ENCODE data around the gene FETUB. TPM values are rescaled to one million over a fixed set of nuclear protein-coding genes. Genes with fewer than 3 reads are reported as not detected.
A peak's percentile ranks its signal among the peaks of the same experiment; 100 is the strongest.

Gene FETUB
- total and polyA plus RNA-seq, 12 donors: not detected

DNA sequence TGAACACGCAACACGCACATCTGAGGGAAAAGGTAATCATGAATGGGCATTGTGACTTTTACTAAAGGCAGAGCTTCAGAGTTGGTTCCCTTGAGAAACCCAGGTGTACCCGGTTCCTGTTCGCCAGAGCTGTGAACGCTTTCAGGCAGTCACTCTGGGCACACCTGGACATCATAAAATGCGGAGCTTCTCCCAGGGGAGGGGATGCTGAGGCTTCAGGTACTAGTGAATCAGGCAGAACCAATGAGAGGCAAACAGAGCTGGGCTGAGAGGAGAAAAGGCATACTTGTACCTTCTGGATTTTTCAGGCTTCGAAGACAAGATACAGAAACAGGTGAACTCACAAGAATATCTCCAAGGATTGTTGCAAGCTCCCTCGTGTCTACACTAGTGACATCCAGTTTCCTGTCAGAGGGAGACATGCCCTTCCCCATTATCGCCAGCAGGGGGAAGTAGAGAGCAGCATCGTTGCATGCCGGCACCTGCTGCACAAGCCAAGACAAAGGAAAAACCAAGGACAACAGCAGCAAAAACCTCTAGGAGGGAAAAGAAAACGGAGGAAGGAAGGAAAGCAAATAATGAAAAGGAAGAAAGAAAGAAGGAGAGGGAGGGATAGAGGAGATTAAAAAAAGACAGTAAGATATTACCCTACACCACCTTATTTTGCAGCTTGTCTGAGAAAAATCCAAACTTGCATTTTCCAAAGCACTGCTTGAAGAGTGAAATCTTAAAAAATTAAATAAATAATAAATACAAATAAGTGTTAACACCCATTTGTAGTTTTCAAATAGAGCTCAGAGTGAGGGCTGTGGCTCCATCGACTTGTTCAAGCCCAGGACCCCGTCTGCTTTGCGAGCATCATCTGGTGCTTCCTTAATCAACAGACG, 25.4 kb upstream of the FETUB start:
- WGBS, 4 donors: 26 to 31% (median 30%) methylated on average over 16 of the region's 16 CpGs
- TF ChIP-seq, protein P1, sequence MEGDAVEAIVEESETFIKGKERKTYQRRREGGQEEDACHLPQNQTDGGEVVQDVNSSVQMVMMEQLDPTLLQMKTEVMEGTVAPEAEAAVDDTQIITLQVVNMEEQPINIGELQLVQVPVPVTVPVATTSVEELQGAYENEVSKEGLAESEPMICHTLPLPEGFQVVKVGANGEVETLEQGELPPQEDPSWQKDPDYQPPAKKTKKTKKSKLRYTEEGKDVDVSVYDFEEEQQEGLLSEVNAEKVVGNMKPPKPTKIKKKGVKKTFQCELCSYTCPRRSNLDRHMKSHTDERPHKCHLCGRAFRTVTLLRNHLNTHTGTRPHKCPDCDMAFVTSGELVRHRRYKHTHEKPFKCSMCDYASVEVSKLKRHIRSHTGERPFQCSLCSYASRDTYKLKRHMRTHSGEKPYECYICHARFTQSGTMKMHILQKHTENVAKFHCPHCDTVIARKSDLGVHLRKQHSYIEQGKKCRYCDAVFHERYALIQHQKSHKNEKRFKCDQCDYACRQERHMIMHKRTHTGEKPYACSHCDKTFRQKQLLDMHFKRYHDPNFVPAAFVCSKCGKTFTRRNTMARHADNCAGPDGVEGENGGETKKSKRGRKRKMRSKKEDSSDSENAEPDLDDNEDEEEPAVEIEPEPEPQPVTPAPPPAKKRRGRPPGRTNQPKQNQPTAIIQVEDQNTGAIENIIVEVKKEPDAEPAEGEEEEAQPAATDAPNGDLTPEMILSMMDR (IDR thresholded peaks at IDR 0.05): peak; percentile 90 to 98 (median 92)
- no peak for TF ChIP-seq POLR2A (IDR thresholded peaks at IDR 0.05)
- H3K27ac ChIP-seq: no peak overlapping the region
- no peaks in the 10 kb centered on the region for H3K27me3 ChIP-seq
- no peaks in the 10 kb centered on the region for H3K4me1 ChIP-seq (replicated peaks in 1 of 2)
- intact Hi-C loops (cut with DNase I): loop anchor here (5.0 to 10.0 kb wide), 3 partner anchors 202 to 630 kb away; no protein-coding TSS in a partner anchor
- no peak overlapping the region for H3K4me3 ChIP-seq
- H3K9me3 ChIP-seq (replicated peaks in 1 of 3): no peaks in the 10 kb centered on the region
- H3K36me3 ChIP-seq (replicated peaks in 1 of 2): no peaks in the 10 kb centered on the region
- peak; percentile 65 to 92 (median 79) for DNase-seq

DNA sequence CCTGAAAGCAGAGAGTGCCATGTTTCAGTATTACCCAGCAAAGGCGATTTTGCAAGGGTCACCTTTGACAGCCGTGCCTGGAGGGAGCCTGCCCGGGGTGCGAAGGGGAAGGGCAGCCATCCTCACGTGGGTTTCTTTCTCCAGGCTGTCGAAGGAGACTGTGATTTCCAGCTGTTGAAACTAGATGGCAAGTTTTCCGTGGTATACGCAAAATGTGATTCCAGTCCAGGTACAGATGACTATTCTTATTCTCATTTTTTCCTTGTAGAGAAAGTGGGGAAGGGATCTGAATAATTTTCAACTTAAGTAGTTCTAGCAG, 23.9 kb upstream of the FETUB start:
- Histone ChIP-seq H3K4me1 (replicated peaks in 1 of 2) (no peaks in the 10 kb centered on the region), H3K9me3 (replicated peaks in 1 of 3) (no peaks in the 10 kb centered on the region), H3K27me3 (no peaks in the 10 kb centered on the region), H3K27ac (no peak overlapping the region), H3K36me3 (replicated peaks in 1 of 2) (no peaks in the 10 kb centered on the region), H3K4me3 (no peak overlapping the region)
- TF ChIP-seq, protein P1 (IDR thresholded peaks at IDR 0.05): no peak
- no peak for TF ChIP-seq POLR2A (IDR thresholded peaks at IDR 0.05)
- WGBS, 4 donors: 69 to 82% (median 79%) methylated on average over 8 of the region's 8 CpGs
- intact Hi-C loops (cut with DNase I): loop anchor here (5.0 to 10.0 kb wide), 3 partner anchors 201 to 631 kb away; no protein-coding TSS in a partner anchor
- no peak for DNase-seq

DNA sequence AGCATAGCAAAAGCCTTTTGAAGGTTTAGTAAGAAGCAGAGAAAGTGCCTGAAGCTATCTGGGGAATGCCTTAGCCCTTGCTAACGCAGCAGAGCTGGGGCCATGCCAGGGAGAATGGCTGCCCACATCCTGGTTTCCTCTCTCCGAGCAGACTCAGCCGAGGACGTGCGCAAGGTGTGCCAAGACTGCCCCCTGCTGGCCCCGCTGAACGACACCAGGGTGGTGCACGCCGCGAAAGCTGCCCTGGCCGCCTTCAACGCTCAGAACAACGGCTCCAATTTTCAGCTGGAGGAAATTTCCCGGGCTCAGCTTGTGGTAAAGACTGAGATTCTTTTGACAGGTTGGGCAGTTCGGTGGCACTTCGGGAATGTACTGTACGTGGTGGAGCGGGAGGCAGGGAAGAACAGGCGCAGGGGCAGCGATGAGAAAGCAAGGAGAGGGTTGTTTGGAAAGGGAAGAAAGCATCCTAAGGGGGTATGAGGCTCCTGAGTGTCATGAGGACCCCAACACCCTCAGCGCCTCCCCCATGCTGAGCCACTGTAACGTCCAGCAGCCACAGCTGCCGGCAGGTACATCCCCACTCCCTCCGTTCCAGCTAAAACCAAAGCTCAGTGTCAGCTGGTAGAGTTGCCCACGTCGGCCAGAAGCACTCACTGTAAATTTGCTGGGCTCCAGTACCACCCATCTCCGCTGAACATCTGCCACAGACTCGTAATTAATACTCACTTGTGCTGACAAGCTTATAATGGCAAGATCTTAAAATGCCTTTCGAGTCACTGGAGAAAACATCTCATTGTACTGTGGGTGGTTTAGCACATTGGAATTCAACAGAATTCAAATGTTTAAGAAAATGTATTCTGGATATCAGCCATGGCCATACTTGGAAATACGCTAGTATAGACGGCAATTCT, 22.9 kb upstream of the FETUB start:
- WGBS, 4 donors: 15 to 67% (median 19%) methylated on average over 4 to 31 of the region's 31 CpGs
- H3K9me3 ChIP-seq (replicated peaks in 1 of 3): no peaks in the 10 kb centered on the region
- no peaks in the 10 kb centered on the region for H3K4me1 ChIP-seq (replicated peaks in 1 of 2)
- TF ChIP-seq, protein P1 (IDR thresholded peaks at IDR 0.05): peak; percentile 72 to 86 (median 80)
- no peak for TF ChIP-seq POLR2A (IDR thresholded peaks at IDR 0.05)
- DNase-seq: peak; percentile 74 to 91 (median 88)
- no peaks in the 10 kb centered on the region for H3K27me3 ChIP-seq
- H3K27ac ChIP-seq: no peak overlapping the region
- H3K36me3 ChIP-seq (replicated peaks in 1 of 2): no peaks in the 10 kb centered on the region
- no peak overlapping the region for H3K4me3 ChIP-seq
- intact Hi-C loops (cut with DNase I): loop anchor here (5.0 to 10.0 kb wide), 3 partner anchors 200 to 632 kb away; no protein-coding TSS in a partner anchor

Measured in adrenal gland (tissue), 12 donors.